Subcutaneous adipose tissue (tissue), 4 donors: ENCODE measurements around the gene CCDC170. TPM values are rescaled to one million over a fixed set of nuclear protein-coding genes. Genes with fewer than 3 reads are reported as not detected.

ENCODE experiments used
- total RNA-seq, 4 donors: library from RNA; depleted of rRNA; stranded (reverse); fragments of >200 nt; gene quantifications; one replicate each; pipeline ENCODE4 v1.1.0, GENCODE V29; 2016
- TF ChIP-seq, protein P1 (sequence below): fragments of 450-650 bp; IDR thresholded peaks from one replicate; pipeline ENCODE4 v1.5.1; 2016; ENCODE audit warnings: low read depth, mild to moderate bottlenecking, control low read depth, antibody characterized with exemption, moderate library complexity

CCDC170 gene
- total RNA-seq, 4 donors from 2014 or later, result 7.0 to 16.6 (median 9.6) TPM

GRCh38 chr6:151537556-151537955 lies 43.7 kb downstream of the CCDC170 start:
- TF ChIP-seq, protein P1, sequence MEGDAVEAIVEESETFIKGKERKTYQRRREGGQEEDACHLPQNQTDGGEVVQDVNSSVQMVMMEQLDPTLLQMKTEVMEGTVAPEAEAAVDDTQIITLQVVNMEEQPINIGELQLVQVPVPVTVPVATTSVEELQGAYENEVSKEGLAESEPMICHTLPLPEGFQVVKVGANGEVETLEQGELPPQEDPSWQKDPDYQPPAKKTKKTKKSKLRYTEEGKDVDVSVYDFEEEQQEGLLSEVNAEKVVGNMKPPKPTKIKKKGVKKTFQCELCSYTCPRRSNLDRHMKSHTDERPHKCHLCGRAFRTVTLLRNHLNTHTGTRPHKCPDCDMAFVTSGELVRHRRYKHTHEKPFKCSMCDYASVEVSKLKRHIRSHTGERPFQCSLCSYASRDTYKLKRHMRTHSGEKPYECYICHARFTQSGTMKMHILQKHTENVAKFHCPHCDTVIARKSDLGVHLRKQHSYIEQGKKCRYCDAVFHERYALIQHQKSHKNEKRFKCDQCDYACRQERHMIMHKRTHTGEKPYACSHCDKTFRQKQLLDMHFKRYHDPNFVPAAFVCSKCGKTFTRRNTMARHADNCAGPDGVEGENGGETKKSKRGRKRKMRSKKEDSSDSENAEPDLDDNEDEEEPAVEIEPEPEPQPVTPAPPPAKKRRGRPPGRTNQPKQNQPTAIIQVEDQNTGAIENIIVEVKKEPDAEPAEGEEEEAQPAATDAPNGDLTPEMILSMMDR, result no peak

- TF ChIP-seq, protein P1, result no peak
Measured at GRCh38 chr6:151539506-151540268, 45.9 kb downstream of the CCDC170 start.

DNA sequence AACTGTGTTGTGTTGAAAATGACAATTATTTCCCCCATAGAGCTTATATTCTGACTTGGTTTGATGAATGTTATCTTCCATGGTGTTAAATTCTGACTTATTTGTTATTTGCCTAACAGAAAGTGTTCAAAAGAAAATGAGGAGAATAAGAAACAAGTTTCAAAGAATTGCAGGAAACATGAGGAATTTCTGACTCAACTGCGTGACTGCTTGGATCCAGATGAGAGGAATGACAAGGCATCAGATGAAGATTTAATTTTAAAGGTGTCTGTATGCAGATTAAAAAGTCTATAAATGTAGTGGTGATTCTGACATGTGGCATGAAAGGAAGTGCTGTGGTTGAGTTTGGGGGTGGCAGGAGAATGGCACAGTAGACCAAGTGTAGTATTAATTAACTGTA lies 50.6 kb downstream of the CCDC170 start:
- TF ChIP-seq, protein P1, result no peak

DNA sequence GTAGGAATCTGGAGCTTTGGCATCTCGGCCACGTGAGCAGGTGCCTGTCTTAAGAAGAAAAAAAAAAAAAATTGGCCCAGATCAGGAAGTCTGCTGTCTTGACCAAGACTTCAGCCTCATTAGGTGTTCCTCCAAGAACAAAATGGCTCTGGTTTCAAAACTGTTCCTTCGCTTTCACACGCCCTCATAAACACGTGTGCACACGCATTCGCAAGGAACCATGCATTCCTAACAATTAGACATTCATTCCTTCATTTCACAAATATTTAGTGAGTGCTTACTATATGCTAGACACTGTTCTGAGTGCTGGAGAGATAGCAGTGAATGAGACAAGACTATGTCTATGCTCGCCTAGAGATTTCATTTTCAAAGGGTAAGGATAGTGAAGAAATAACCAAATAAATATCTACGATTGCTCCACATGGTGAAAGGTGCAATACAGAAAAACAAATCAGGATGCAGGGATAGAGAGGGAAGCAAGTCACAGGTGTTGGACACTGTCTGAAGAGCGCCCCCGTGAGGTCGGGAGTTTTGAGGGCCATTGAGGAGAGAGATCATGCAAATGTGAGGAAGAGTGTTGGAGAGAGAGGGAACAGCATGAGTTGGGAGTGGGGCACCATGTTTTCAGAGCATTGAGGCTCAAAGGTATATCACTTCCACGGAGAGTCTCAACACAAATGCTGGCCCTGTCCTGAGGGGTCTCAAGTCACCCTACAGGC lies 53.3 kb downstream of the CCDC170 start:
- TF ChIP-seq, protein P1, result no peak

DNA sequence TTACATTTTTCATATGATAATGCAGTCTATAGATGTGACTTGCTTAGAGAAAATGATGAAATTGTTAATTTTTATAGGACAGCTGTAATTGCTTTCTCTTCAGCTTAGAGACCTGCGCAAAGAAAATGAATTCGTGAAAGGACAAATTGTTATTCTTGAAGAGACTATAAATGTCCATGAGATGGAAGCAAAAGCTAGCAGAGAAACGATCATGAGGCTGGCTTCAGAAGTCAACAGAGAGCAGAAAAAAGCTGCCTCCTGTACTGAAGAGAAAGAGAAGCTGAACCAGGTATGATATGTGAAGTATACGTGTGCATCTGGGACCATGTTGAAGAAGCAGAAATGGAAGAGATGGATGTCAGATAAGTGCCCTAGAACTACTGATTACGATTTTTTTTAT lies 54.4 kb downstream of the CCDC170 start:
- TF ChIP-seq, protein P1, result no peak

DNA sequence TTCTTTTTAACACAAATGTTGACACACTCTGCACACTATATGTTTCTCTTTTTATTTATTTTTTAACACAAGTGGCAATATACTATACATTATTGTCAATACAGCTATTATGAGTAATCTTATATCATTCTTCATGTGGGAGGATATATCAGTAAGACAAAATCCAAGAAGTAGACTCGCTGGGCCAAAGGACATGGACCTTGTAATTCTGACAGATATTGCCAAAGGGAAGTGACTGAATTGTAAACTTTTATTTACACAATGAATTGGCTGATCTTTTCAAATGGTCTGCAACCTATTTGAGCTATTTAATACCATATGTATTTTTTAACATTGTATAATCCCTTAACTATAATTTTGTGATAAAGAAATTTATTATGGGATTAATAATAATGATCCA lies 56.0 kb downstream of the CCDC170 start:
- TF ChIP-seq, protein P1, result no peak

DNA sequence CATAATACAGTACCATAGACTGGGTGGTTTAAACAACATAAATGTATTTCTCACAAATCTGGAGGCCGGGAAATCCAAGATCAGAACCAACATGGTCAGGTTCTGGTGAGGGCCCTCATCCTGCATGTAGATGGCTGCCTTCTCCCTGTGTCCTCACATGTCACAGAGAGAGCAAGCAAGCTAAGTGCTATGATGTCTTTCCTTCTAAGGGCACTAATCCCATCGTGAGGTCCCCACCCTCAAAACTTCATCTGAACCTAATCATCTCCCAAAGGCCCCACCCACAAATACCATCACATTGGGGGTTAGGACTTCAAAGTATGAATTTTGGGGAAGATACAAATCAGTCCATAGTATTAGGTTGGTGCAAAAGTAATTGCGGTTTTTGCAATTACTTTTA lies 56.8 kb downstream of the CCDC170 start:
- TF ChIP-seq, protein P1, result no peak
